GM18507 (cell line): ENCODE results near the gene LRP1.
"Not testable (repeated sequence)": the region's sequence is repeated elsewhere in the genome, so short reads cannot be mapped to it uniquely, and the experiment has no call there.

ENCODE experiments used
- DNase-seq: peaks from one replicate; pipeline ENCODE4 v3.0.0; 2011; ENCODE audit warnings: low read depth; ENCODE audit not compliant: insufficient read length; ENCODE audit errors: extremely low spot score
- FAIRE-seq: peaks from 2 replicates; lab custom pipeline; 2011; peaks lifted over from hg19 to GRCh38; lab: Jason Lieb, UNC

The LRP1 gene

DNA sequence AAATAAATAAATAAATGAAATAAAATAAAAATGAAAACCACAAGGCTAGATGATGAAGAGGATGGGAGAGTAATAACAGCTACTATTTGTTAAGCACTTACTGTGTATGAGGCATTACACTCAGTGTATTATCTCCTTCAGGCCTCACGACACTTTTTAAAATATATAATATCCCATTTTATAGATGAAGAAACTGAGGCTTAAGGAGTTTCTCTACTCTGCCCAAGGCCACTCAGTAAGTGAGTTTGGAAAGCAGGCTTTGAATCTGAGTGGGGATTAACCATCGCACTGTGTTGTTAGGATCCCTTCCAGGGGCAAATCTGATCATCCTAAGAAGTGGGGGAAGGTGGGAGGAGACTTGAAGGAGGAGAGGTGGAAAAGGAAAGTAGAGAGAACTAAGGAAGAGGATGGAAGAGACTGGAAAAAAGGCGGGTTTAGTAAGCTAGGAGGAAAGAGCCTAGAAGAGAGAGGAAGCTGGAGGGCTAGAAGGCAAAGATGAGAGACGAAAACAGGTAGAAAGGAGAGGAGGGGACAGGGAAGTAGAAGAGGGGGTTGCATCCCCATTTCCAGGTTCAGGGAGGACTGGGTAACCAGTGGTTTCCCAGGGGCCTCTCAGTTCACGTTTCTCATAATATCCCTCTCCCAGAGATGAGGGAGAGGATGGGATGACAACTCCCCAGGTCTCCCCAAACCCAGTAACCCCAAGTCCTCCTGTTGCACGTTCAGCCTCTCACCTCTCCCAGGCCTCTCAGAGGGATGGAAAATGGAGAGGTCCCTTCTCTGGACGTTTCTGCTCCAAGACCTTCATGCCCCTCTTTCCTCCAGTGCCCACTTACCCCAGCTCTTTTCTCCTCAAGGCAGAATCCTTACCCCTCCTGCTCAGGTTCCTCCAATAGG is 18.8 kb upstream of the LRP1 start:
- FAIRE-seq (no peak), DNase-seq (no peak)

- DNase-seq: no peak
- peak; percentile 91 for FAIRE-seq
Observed at GRCh38 chr12:57110104-57111030, 17.9 kb upstream of the LRP1 start.

- DNase-seq (no peak), FAIRE-seq (peak; percentile 95)
Observed at GRCh38 chr12:57111031-57111734, 17.1 kb upstream of the LRP1 start, which contains the start of gene STAT6. Gene STAT6 (minus strand): TSS chr12:57111362. CDS start chr12:57108278, 3,084 bp downstream.

DNA sequence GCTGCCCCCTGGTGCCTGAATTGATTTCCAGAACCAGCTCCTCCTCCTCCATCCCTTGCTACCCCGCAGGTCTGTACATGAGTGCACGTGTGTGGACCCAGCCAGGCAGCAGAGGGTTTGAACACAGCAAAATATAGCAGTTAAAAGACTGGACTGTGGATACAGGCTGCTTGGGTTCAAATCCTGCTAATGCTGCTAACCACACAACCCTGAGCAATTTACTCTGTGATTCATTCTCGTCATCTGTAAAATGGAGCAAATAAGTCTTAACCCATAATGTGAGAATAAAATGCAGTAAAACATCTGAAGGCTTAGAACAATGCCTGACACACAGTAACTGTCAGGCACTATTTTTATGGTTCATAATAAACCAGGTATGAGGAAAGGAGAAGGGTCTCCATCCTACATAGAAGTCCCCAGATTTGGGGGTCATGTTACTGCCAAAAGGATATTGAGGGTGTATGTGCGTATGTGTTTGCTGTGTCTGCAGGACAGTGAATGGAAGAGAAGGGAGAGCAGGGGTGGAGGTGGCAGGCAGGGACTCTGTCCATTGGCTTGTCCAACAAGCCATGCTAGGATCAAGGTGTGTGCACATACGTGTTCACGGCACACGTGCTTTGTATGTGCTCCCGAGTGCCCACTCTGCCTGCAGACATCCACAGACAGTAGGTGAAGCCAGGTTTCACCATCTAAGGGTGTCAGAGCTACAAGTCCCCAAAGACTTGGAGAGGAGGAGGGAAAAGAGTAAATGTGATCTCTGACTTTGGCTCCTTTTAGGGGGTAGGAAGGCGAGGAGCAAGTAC is 15.6 kb upstream of the LRP1 start:
- FAIRE-seq: no peak

GRCh38 chr12:57116580-57117281 is 11.6 kb upstream of the LRP1 start:
- FAIRE-seq (no peak), DNase-seq (no peak)

More for the DNA sequence above, 15.6 kb upstream of the LRP1 start:
- DNase-seq: no peak

DNA sequence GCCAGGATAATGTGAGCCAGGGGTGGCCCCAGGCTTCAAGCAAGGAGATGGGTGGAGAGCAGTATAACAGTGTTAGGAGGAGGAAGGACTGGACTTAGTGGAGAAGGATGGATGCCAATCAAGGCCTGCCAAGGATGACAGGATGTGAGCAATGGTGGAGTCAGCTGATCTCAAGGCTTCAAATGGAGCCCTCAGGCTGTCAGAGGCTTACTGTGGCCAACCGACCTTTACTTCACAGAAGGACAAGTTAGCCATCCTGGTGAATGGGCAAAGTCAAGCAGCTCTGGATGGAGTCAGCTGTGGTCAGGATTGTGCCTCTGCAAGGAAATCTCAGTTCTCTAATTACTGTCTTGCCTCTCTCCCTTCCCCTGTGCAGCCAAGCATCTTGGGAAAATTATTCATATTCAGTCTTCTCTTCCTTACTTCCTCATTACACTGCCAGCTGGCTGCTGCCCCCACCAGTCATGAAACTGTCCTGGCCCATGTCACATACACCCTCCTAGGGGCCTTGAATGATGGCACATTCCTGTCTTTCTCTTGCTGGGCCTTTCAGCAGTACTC is 9.5 kb upstream of the LRP1 start:
- DNase-seq (no peak), FAIRE-seq (peak; percentile 62)

- DNase-seq (no peak), FAIRE-seq (no peak)
Observed at GRCh38 chr12:57119294-57120085, 8.8 kb upstream of the LRP1 start.

DNA sequence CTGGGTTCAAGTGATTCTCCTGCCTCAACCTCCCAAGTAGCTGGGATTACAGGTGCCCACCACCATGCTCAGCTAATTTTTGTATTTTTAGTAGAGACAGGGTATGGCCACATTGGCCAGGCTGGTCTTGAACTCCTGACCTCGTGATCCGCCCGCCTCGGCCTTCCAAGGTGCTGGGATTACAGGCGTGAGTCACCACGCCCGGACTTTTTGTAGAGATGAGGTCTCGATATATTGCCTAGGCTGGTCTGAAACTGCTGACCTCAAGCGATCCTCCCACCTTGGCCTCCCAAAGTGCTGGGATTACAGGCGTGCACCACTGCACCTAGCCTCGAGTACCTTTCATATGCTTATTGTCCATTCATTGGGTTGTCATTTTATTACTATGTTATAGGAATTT is 7.6 kb upstream of the LRP1 start:
- not testable (repeated sequence) for FAIRE-seq, DNase-seq

- no peak for FAIRE-seq
- no peak for DNase-seq
Observed at GRCh38 chr12:57123813-57124212, 4.5 kb upstream of the LRP1 start.

DNA sequence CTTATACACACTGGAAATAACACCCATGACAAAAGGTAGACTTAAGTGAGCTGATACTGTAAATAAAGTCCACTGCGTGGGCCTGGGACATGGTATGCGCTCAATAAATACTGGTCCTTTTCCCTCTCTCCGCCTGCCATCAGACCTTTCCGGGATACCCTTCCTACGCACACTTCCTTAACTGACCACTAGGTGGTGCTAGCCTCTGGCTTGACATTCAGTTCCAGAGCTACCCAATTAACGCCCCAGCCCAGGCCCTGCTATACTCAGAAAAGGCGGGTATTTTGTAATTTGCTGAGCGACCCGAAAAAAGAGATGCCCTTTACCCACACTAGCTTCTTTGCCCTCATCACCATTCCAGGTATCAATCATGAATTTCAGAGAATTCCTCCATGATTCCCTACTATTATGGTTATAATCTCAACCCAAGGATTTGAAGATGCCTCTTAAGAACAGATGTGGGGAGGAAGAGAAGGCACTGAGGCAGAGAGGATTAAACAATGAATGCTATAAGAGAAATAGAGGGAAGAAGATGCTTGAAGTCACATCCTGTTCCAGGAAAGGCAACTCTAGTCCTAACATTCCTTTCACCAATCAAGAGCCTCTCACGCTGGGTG is 3.9 kb upstream of the LRP1 start:
- FAIRE-seq: peak; percentile 75
- DNase-seq: peak; percentile 35

- FAIRE-seq: no peak
- DNase-seq: no peak
Observed at GRCh38 chr12:57126061-57126460, 2.2 kb upstream of the LRP1 start.

GRCh38 chr12:57126561-57126960 is 1.7 kb upstream of the LRP1 start:
- no peak for DNase-seq
- no peak for FAIRE-seq

- no peak for DNase-seq
- FAIRE-seq: no peak
Observed at GRCh38 chr12:57127101-57127725, 1.1 kb upstream of the LRP1 start.

DNA sequence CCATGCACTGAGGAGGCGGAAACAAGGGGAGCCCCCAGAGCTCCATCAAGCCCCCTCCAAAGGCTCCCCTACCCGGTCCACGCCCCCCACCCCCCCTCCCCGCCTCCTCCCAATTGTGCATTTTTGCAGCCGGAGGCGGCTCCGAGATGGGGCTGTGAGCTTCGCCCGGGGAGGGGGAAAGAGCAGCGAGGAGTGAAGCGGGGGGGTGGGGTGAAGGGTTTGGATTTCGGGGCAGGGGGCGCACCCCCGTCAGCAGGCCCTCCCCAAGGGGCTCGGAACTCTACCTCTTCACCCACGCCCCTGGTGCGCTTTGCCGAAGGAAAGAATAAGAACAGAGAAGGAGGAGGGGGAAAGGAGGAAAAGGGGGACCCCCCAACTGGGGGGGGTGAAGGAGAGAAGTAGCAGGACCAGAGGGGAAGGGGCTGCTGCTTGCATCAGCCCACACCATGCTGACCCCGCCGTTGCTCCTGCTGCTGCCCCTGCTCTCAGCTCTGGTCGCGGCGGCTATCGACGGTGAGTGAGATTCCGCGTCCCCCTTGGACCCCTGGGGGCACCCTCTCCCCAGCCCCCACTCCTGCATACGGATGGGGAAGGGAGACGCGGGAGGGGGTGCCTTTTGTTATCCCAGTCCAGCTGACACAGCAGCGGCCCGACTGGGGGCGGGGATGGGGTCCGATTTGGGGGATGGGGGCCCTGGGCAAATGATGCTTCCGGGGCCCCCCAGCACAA is 400 bp downstream of the LRP1 start:
- FAIRE-seq: no peak

GRCh38 chr12:57129321-57129842 is 1.1 kb downstream of the LRP1 start:
- FAIRE-seq: no peak
- DNase-seq: no peak

More for the DNA sequence above, 400 bp downstream of the LRP1 start:
- no peak for DNase-seq
